Activated T-cell treated with anti-CD3 and anti-CD28 coated beads for 48 hours (primary cell): Measurements from ENCODE around the gene RNF157.

Experiments
- DNase-seq: peaks from one replicate; pipeline ENCODE4 v3.0.0-alpha.2; 2020; ENCODE audit warnings: low read depth

The RNF157 gene

DNA sequence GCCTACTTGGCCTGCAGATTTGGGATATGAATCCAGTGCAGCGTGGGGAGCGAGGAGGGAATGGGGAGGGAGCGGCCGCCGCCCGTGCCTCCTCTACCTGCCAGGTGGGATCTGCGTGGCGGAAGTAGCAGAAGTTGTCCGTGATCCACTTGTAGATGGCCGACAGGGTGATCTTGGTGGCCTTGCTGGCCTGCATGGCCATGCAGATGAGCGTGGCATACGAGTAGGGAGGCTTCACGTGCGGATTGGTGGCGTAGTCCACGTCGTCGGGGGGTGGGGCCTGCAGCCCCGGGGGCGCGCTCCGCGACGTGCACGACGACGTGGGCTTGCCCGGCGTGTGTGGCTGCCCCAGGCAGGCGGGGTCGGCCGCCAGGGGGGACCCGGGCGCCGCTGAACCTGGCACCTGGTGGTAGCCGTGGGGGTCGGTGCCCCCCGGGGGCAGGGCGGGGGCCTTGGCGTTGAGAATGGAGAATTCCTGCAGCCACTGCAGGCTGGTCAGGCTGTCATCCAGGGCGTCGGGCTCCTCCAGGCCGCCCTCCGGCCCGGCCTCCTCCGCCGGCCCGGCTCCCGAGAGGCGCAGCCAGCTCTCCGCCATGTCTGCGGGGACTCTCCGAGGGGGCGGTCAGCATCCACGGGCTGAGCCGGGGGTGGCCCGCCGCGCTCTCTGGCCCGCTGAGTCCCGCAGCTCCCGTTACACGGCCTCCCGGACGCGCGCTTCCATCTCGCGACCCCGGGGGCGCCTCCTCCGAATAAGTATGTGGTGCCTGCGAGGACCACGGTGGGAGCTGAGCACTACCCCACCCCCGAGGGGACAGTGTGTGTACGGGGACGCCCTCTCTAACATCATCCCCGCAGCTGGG is 100.3 kb downstream of the RNF157 start:
- DNase-seq = peak; percentile 52

DNA sequence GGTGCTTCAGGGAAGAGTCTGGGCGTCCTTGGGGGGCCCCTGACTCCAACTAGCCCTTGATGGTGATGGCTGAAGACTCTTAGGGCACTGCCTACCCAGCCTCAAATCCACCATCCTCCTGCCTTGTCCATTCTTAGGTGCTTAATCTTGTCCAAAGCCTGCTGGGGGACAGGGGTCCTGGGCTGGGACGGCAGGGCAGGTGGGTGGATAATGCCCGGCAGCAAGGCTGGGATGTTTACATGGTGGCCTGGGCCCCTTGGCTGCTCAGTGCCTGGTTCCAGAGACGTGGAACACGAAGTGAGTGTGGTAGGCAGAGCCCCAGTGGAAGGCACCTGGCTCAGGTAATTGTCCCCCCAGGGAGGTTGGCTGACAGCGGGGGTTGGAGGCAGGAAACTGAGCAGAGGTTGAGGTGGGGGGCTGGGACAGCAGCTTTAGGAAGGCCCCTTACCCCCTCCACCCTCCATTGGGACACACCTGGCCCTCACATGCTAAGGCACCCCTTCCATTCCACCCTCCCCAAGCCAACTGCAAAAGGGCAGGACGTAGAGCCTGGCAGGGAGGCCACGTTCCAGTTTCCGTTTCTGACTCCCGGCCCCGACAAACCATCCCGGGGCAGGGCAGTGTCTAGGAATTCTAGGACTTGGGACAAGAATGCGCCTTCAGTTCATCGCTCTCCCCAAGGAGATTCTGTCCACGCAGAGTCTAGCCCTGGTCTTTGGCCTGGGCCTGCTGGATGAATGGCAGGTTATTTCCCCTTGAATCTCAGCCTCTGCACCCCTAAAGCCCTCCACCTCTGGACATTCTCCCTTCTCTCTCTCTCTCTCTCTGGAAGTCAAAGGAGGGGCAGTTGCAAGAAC is 101.2 kb downstream of the RNF157 start:
- no peak for DNase-seq

DNA sequence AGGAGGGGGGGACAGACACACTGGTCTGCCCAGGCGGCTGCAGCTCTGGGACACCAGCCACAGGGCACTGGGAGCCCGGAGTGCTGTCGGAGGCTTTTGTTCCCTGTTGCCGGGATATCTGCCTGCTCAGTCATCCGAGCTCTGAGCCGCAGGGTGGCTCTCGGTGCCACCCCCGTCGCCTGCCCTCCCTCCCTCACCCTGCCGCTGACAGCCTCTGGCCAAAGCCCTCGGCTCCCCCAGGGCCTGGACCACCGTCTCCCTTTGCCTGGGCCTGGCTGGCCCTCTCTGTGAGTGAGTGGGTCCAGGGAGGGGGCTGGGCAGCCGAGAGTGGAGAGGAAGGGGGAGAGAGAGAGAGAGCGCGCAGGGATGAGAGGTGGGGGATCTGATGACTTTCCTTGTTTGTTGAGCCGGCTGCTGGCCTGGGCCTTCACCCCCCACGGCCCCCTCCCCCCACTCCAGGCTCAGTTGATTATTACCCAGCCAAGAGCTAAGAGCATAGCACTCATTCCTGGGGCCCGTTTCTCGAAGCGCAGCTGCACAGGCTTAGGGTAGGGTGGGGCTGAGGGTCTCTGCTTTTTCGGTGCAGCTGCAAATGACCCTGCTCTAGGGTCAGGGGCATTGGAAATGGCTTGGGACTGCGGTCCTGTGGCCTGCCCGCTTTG is 101.9 kb downstream of the RNF157 start:
- DNase-seq = no peak

DNA sequence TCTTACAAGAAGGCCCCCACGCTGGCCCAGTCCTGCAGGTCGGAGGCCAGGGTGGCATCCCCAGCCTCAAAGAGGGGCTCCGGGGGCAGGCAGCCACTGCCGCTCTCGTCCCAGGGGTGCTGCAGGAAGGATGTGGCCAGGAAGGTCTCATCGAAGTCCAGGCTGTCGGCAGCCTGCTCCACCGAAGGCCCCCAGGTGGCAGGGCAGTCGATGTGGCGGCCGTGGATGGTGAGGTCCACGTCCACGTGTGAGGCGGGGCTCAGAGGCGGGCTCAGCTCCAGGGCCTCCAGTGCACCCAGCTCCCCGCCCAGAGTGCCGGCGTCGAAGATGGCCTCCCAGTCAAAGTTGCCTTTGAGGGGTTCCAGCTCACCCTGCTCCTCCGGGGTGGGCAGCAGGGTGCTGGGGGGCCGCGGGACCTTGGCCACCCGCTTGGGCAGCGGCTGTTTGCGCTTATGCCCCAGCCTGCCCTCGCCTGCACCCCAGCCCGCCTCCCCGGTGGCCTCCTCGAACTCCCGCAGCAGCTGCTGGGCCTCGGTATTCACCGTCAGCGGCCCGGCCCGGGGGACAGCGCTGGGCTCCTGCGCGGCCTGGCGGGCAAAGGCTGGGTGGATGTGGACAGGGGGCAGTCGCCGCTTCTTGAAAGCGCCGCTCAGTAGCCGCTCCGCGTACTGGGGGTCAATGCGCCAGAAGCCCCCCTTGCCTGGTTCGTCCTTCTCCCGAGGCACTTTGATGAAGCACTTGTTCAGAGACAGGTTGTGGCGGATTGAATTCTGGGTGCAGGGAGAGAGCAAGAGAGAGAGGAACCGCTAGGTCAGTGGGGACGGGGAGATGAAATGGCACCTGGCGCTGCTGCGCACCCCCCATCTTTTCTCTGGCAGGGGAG is 102.7 kb downstream of the RNF157 start:
- DNase-seq = no peak

DNA sequence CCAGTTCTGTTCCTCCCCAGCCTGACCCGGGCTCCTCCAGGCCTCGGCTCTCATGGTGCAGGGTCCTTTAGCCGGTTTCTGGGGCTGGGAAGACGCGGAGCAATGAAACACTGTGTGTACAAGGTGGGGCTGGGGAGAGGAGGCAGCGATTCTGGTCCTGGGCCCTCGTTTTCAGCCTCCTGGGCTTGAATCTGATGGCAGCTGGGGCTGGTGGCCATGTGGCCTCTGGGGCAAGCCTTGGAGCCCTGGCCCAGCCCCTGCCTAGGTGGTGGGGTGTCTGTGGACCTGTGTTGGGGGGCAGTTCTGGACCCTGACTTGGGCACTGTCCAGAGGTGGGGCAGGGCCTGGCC is 103.3 kb downstream of the RNF157 start:
- DNase-seq = no peak

DNA sequence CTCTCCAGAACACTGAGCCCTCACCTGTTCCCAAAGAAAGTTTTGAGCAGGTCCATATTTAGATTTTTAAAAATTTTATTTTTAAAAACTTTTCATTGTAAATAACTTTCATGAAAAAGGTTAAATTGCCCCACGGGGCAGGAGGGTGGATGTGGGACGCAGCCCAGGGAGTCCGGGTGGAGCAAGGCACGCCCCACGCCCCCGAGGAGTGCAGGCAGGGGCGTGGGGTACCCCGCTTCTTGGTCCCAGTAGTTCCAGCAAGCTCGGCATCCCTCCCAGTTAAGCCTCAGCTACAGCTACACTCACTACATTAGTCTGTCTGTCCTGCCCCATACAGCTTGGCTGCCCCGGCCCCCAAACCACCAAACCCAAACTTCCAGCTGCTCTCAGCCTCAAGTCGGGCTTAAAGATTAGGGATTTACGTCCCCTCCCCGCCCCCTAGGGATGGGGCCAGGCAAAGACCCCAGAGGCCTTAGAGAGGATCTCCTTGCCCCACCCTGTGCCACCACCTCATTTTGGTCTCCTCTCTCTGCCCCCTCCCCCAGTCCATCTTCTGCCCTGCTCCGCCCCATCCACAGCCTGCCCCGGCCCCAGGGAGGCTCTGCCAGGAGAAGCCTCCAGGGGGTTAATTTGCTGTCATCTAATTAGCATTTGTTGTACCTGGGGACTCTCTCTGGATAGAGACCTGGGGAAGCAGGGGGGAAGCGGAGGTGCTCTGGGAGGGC is 103.9 kb downstream of the RNF157 start:
- DNase-seq = no peak

DNA sequence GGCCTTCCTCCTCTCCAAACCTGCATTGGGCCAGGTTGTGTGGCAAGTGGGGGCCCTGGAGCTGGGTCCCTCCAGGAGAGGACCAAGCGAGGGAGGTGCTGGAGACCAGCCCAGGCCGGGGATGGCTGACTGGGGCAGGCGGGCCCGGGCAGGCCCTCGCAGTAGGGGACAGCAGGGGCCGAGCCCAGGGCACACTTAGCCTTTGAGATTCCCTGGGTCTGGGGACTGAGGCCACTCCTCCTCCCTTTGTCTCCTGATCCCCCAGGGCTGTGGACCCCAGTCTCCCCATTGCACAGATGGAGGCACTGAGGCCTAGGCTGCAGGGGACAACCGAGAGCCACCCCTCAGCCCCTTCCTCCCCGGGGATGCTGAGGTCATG is 104.5 kb downstream of the RNF157 start:
- no peak for DNase-seq

DNA sequence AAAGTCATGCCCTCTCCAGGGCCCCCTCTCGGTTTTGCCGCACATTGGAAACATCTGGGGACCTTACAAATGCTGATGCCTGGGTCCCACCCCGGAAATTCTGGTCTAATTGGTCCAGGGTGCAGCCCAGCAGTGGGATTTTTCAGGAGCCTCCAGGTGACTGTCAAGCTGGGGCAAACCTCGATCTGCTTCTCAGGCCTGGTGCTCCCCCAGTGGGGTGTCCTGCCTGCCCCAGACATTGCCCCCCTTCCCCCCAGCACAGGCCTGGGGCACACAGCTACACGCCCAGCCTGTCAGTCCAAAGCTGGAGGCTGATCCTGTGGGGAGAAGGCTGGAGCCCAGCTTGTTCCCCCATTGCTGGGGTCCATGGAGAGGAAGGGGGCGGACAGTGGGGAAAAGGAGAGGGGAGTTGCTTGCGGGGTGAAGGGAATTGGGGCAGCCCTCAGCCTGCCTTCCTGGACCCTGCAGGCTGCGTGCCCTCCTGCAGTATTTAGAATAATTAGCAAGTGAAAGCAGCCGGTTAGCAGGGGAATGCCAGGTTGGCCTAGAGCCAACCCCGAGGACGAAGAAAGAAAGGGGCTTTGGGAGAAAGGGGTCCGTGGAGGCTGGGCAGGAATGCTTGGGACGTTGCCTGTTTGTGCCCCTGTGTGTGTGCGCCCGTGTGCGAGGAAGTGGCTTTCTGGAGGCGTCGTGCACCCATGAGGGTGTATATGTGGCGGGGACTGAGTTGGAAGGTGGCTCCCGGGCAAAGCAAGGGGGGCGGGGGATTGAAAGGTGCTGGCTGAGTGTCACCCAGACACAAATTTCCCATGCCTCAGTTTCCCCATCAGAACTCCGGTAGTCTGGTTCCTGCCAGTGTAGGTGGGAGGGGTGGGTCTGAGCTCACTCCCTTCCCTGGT is 105.1 kb downstream of the RNF157 start:
- DNase-seq = no peak

DNA sequence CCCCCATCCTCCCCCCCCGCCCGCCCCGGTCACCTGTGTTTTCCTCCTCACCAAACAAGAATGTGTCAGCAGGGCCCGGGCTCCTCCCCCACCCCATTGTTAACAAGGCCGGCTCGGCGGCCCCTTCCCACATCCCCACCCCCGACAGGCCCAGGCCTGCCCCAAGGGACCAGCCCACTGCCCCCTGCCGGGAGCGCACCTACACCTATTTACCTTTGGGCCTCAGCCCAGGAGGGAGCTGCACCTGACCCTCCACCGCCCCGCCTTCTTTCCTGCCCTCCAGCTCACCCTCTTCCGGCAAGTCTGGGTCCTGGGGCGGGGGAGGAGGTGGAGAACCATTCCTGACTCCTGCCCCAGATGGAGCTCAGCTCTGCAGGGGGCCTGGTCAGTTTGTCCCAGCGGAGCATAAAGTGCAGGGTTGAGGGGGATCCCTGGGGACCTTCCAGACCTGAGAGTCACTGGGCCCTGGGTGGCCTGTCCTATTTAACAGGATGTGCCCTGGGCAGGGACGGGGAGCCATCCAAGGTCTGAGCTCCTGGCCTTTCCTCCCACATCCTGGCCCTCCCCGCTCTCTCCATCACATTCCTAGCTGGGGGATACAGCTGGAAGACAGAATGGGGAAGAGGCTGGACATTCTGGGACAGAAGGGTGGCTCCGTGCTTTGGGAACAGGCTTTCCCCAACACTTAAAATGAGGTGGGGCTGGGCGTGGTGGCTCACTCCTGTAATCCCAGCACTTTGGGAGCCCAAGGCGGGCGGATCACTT is 107.5 kb downstream of the RNF157 start:
- DNase-seq = no peak

DNA sequence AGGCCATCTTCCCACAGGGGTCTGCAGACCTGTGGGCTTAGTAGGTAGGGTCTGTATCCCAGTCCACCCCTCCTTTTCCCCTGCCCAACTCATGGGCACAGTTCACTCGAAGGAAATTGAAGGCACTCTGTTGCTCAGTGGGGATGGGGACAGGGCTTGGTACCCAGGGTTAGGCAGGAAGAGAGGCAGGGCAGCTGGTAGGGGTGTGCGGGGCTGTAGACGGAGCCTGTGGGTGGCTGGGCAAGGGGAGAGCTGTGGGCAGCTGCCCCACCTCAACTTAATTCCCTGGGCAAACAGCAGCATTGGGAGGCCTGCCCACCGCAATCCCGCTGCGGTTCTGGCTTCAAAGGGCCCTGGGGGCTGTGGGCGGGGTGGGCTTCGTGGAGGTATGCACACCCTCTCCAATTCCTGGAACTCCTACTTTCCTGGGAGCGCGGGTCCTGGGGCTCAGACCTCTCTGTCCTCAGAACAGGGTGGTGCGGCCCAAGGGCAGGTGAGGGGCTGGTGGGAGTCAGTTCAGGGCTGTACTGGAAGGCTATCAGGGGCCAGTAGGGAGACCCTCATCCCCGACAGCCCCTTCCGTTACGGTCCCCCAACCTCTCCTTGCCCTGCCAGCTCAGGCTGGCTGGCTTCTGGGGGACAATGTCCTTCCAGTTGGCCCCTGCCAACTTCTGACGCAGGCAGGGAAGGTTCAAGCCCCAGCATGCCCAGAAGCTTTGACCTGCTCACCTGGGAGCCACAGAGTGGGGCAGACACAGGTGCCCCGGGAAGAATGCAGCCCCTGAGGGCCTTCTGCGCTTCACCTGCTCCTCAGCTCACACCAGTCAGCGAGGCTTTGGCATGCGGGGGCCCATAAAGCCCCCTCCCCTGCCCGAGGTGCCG is 108.4 kb downstream of the RNF157 start:
- no peak for DNase-seq

DNA sequence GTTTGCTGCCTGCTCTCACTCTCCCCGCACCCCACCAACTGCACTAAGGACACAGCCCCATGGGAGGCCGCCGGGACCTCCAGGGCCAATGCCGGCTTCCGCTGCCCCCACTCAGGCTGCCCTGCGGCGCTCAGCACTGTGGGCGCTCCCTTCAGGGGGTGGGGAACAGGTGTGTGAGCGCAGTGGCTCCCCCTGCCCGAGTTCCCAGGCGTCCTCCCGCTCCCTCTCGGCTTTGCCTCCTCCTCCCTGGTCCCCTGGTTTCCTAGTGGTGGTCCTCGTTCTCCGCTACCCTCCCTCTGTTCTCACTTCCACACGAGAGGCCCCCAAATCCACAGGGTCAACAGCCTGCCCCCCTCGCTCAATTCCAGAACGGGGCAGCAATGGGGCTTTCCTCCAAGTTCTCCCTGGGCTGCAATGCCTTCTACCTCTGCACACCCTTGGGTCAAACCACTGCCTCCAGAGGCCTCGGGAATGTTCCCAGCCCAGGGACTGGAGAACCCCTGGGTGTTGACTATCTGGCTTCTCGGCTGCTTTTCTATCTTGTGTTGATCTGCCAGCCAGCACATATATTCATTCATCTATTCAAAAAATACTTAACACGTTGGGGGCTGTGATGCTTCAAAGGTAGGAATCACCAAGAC is 109.1 kb downstream of the RNF157 start:
- DNase-seq = no peak

DNA sequence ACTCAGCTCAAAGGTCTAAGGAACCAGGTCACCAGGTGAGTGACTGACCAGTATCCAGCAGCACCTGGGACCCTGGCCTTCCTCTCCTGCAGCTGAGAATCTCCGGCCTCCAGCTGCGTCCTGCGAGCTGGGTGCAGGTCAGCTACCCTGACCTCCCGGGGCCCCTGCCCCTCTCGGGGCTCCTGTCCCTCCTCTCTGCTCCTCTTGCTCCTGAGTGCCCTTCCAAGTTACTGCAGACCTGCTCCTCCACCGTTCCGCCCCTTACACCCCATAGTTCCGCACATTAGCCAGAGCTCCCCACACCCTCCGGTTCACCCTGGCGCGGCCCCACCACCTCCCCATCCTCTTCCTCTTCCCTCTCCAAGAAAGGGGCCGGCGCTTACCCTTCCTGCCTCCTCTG is 109.8 kb downstream of the RNF157 start:
- no peak for DNase-seq

DNA sequence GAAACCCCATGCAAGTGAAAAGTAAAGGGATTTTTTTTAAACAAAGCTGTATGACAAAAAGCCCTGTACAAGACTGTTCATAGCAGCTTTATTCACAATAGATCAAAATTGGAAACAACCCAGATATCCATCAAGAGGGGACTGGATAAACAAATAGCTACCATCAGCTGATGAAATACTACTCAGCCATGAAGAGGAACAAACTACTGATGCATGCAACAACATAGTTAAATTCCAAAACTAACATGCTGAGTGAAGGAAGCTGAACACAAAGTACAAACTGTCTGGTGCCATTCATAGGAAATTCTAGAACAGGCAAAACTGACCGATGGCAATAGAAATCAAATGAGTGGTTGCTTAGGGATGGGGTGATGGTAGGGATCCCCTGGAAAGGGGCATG is 114.4 kb downstream of the RNF157 start:
- DNase-seq = no peak

DNA sequence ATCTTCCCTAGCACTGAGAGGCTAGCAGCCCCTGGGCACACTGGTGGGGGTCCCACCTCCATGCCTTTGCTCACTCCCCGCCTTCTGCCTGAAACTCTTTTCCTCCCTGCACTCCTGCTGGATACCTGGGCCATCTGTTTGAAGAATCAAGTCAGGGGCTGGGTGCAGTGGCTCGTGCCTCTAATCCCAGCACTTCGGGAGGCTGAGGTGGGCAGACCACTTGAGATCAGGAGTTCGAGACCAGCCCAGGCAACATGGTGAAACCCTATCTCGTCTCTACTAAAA is 115.0 kb downstream of the RNF157 start:
- DNase-seq = no peak

DNA sequence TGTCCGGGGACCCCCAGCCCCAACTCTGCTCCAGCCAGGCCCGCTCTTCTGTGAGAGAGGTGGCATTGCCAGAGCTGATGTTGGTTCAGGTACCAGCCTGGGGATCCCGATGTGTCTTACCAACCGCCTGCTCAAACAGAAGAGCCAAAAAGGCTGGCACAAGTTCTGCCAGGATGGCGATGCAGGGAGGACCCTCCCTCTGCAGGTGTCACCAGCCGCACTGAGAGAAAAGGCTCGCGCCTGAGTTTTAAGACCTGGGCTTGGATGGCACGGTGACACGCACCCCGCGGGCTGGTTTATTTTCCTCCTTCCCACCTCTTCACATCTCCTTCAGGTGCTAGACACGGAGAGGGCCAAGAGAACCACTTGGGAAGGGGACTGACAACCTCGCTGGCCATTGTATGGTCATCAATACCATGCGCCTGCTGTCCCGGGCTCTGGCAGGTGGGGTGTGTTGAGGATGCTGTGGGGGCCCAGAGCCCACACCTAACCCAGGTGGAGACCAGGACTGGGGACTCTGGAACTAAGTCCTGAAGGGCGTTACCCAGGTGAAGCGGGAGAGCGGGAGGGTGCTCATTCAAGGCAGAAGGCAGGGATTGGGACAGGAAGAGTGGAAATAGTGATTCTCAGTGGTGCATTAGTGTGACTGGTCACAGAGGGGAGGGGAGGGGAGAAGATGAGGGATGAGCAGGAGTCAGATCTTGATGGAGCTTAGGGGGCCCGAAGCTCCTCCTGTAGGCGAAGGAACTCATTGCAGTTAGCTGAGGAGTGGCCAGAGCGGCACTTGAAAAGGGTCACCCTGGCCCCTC is 115.5 kb downstream of the RNF157 start:
- no peak for DNase-seq

DNA sequence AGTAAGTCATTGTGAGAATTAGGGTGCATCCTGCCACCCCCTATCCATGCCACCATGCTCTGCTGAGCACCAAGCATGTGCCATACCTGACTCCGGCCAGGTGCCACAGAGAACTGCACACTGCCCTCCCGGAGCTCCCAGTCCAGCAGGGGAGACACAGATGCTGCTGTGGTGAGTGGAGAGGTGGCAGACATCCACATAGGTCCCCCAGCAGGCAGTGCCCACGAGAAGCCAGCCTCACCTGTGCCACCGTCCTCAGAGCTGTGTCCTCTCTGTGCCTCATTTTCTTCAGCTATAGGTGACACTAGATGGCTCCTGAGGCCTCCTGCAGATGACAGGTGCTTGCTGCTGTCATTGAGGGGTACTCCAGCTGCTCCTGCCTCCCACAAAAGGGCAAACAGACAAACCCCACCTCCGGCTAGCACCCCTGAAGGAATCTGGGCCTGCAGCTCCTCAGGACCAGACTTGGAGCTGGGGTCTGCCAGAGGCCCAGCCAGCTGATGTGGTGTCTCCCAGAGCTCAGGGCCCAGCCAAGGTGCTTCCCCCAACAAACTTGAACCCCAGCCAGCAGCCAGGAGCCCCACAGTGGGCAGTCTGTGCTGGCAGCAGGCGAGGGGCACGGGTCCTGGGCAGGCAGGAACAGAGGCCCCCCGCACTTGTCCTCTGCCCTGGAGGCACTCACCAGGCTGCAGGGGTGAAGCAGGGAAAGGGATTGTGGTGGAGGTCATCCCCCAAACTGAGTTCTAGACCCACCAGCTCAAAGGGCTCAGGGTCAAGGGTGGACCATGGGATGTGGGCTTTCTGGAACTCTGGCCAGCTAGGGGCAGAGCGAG is 116.3 kb downstream of the RNF157 start:
- no peak for DNase-seq

DNA sequence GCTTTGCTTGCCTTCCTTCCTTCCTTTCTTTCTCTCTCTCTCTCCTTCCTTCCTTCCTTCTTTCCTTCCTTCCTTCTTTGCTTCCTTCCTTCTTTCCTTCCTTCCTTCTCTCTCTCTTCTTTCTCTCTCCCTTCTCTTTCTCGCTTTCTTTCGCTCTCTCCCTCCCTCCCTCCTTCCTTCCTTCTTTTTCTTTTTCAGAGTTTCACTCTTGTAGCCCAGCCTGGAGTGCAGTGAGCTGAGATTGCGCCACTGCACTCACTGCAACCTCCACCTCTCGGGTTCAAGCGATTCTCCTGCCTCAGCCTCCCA is 117.1 kb downstream of the RNF157 start:
- DNase-seq = no peak
